ENCODE data around the gene CD8A. TPM values are rescaled to one million over a fixed set of nuclear protein-coding genes. Genes with fewer than 3 reads are reported as not detected.

The CD8A gene
- total and polyA plus RNA-seq, 2 donors (not counting 1 experiment from before 2014, with no cell fraction given): not detected

- Histone ChIP-seq H3K9ac (ENCODE audit: insufficient read depth, low read length) (no peak overlapping the region), H3K27ac (ENCODE audit: insufficient read depth, low read length) (no peak overlapping the region), H3K79me2 (ENCODE audit: control insufficient read depth, insufficient read depth, low read length) (no peaks in the 10 kb centered on the region), H3K27me3 (ENCODE audit: control insufficient read depth, insufficient read depth, low read length) (peaks cover 35% of the 10 kb centered on the region), H4K20me1 (ENCODE audit: control insufficient read depth, extremely low read depth, insufficient read depth, low read length) (no peaks in the 10 kb centered on the region), H2AFZ (ENCODE audit: low read length) (peak overlapping the region; percentile 44), H3K4me2 (ENCODE audit: extremely low read depth, insufficient read depth, low read length) (peak overlapping the region; percentile 78), H3K9me3 (ENCODE audit: control insufficient read depth, insufficient read depth, low read depth, low read length) (no peaks in the 10 kb centered on the region), H3K4me1 (ENCODE audit: control insufficient read depth, extremely low read depth, insufficient read depth, low read length) (peaks cover 2% of the 10 kb centered on the region), H3K36me3 (ENCODE audit: control insufficient read depth, insufficient read depth, low read length) (no peaks in the 10 kb centered on the region), H3K4me3 (replicated peaks in 1 of 4; ENCODE audit: control extremely low read depth in 1 of 4, insufficient read depth in 1 of 4, low read depth in 3 of 4, low read length in 4 of 4) (peak overlapping the region in 3 of 4 experiments; percentile 23 to 45 (median 35))
- TF ChIP-seq EZH2 (IDR thresholded peaks at IDR 0.05; ENCODE audit: low read length, missing control alignments) (peak; percentile 57), CTCF (conservative IDR thresholded peaks at IDR 0.05 in 1 of 2, IDR thresholded peaks at IDR 0.05 in 1 of 2; ENCODE audit: low read depth in 1 of 2, low read length in 2 of 2) (no peak)
- DNase-seq (ENCODE audit: low read depth in 2 of 2): peak; percentile 20 to 22
These were observed 17.0 kb upstream of the CD8A start for GRCh38 chr2:86807468-86808275.

GRCh38 chr2:86807133-86807467 is 16.4 kb upstream of the CD8A start:
- Histone ChIP-seq H3K79me2 (ENCODE audit: control insufficient read depth, insufficient read depth, low read length) (no peaks in the 10 kb centered on the region), H3K4me2 (ENCODE audit: extremely low read depth, insufficient read depth, low read length) (peak overlapping the region; percentile 78), H3K27ac (ENCODE audit: insufficient read depth, low read length) (no peak overlapping the region), H3K4me1 (ENCODE audit: control insufficient read depth, extremely low read depth, insufficient read depth, low read length) (peaks cover 2% of the 10 kb centered on the region), H3K4me3 (replicated peaks in 1 of 4; ENCODE audit: control extremely low read depth in 1 of 4, insufficient read depth in 1 of 4, low read depth in 3 of 4, low read length in 4 of 4) (peak overlapping the region in 3 of 4 experiments; percentile 23 to 45 (median 35)), H2AFZ (ENCODE audit: low read length) (no peak overlapping the region), H3K27me3 (ENCODE audit: control insufficient read depth, insufficient read depth, low read length) (peaks cover 35% of the 10 kb centered on the region), H3K9ac (ENCODE audit: insufficient read depth, low read length) (no peak overlapping the region), H4K20me1 (ENCODE audit: control insufficient read depth, extremely low read depth, insufficient read depth, low read length) (no peaks in the 10 kb centered on the region), H3K9me3 (ENCODE audit: control insufficient read depth, insufficient read depth, low read depth, low read length) (no peaks in the 10 kb centered on the region), H3K36me3 (ENCODE audit: control insufficient read depth, insufficient read depth, low read length) (no peaks in the 10 kb centered on the region)
- TF ChIP-seq EZH2 (IDR thresholded peaks at IDR 0.05; ENCODE audit: low read length, missing control alignments): no peak
- TF ChIP-seq CTCF (conservative IDR thresholded peaks at IDR 0.05 in 1 of 2, IDR thresholded peaks at IDR 0.05 in 1 of 2; ENCODE audit: low read depth in 1 of 2, low read length in 2 of 2): no peak
- DNase-seq (ENCODE audit: low read depth in 2 of 2): no peak

- no peak overlapping the region for H3K4me3 ChIP-seq (replicated peaks in 1 of 4; ENCODE audit: control extremely low read depth in 1 of 4, insufficient read depth in 1 of 4, low read depth in 3 of 4, low read length in 4 of 4)
- H3K4me2 ChIP-seq (ENCODE audit: extremely low read depth, insufficient read depth, low read length): no peak overlapping the region
- H3K9ac ChIP-seq (ENCODE audit: insufficient read depth, low read length): no peak overlapping the region
- no peak for DNase-seq (ENCODE audit: low read depth in 2 of 2)
- H3K9me3 ChIP-seq (ENCODE audit: control insufficient read depth, insufficient read depth, low read depth, low read length): no peaks in the 10 kb centered on the region
- H2AFZ ChIP-seq (ENCODE audit: low read length): no peak overlapping the region
- TF ChIP-seq EZH2 (IDR thresholded peaks at IDR 0.05; ENCODE audit: low read length, missing control alignments) (no peak), CTCF (conservative IDR thresholded peaks at IDR 0.05 in 1 of 2, IDR thresholded peaks at IDR 0.05 in 1 of 2; ENCODE audit: low read depth in 1 of 2, low read length in 2 of 2) (no peak)
- no peaks in the 10 kb centered on the region for H3K79me2 ChIP-seq (ENCODE audit: control insufficient read depth, insufficient read depth, low read length)
- H3K4me1 ChIP-seq (ENCODE audit: control insufficient read depth, extremely low read depth, insufficient read depth, low read length): peaks cover 2% of the 10 kb centered on the region
- H3K27me3 ChIP-seq (ENCODE audit: control insufficient read depth, insufficient read depth, low read length): peaks cover 30% of the 10 kb centered on the region
- no peaks in the 10 kb centered on the region for H3K36me3 ChIP-seq (ENCODE audit: control insufficient read depth, insufficient read depth, low read length)
- H3K27ac ChIP-seq (ENCODE audit: insufficient read depth, low read length): no peak overlapping the region
- no peaks in the 10 kb centered on the region for H4K20me1 ChIP-seq (ENCODE audit: control insufficient read depth, extremely low read depth, insufficient read depth, low read length)
These were observed 15.5 kb upstream of the CD8A start for GRCh38 chr2:86806059-86806857.
